ENCODE data around the gene TAF11L2. TPM values are rescaled to one million over a fixed set of nuclear protein-coding genes. Genes with fewer than 3 reads are reported as not detected.

The TAF11L2 gene
- total RNA-seq, 1 donor from 2014 or later: not detected

Other genes starting within 250 kb of the TAF11L2 start
- not detected in 2 replicates for gene TAF11L3, start 20.1 kb downstream of the TAF11L2 start, total RNA-seq
- not detected in 2 replicates for gene TAF11L4, start 23.6 kb downstream of the TAF11L2 start, total RNA-seq
- gene TAF11L5, start 27.0 kb downstream of the TAF11L2 start, total RNA-seq: not detected in 2 replicates
- gene TAF11L6, start 30.4 kb downstream of the TAF11L2 start, total RNA-seq: not detected in 2 replicates
- not detected in 2 replicates for gene TAF11L7, start 87.5 kb downstream of the TAF11L2 start, total RNA-seq
- not detected in 2 replicates for gene TAF11L8, start 92.7 kb downstream of the TAF11L2 start, total RNA-seq
- not detected in 2 replicates for gene TAF11L9, start 96.2 kb downstream of the TAF11L2 start, total RNA-seq
- gene TAF11L10, start 99.6 kb downstream of the TAF11L2 start, total RNA-seq: not detected in 2 replicates
- gene TAF11L11, start 106.0 kb downstream of the TAF11L2 start, total RNA-seq: not detected in 2 replicates
- not detected in 2 replicates for gene TAF11L12, start 112.2 kb downstream of the TAF11L2 start, total RNA-seq
- not detected in 2 replicates for gene TAF11L13, start 133.9 kb downstream of the TAF11L2 start, total RNA-seq
- not detected in 2 replicates for gene TAF11L14, start 136.2 kb downstream of the TAF11L2 start, total RNA-seq